ENCODE data around the gene TTLL11.

- TF ChIP-seq EZH2phosphoT487 (IDR thresholded peaks at IDR 0.05; ENCODE audit: insufficient read depth, low read depth) (no peak), EZH2 (IDR thresholded peaks at IDR 0.05; ENCODE audit: insufficient read depth, poor library complexity, severe bottlenecking) (no peak)
These were observed 153.5 kb downstream of the TTLL11 start for GRCh38 chr9:121939643-121940042.
